Measurements from ENCODE around the gene TTC12. TPM values are rescaled to one million over a fixed set of nuclear protein-coding genes. Genes with fewer than 3 reads are reported as not detected.

The TTC12 gene
- total and polyA plus RNA-seq, 8 donors, result 3.7 to 58.9 (median 11.1) TPM

DNA sequence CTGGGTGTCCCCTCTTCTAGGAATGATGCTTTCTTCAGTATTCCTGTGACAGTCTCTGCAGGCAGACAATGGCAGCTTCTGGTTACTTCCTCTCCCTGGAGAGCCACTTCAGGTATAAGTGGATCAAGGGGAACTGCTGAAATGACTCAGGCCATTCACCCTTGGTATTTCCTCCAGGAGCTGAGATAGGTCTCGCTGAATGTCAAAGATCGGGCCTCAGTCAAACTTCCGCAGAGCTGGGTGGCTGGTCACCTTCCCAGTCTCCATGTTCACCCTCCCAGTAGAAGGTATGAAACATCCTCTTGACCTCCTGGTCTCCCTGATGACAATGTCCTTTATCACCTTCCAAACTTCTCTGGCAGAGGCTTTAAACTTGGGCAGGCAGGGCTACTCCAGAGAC is 71.4 kb downstream of the TTC12 start:
- Histone ChIP-seq H3K27me3 (peaks cover 0 to 33% (median 22%) of the 10 kb centered on the region in 3 donors), H3K36me3 (no peaks in the 10 kb centered on the region), H3K9me3 (no peaks in the 10 kb centered on the region), H3K4me3 (no peak overlapping the region), H3K27ac (no peak overlapping the region), H3K4me1 (peaks cover 0 to 7% (median 7%) of the 10 kb centered on the region in 4 donors)
- intact Hi-C loops (cut with DNase I; ENCODE audit: low total_unique reads), result no loop called here
- 92 to 100% (median 96%) methylated on average over 3 of the region's 3 CpGs for WGBS, 5 donors
- TF ChIP-seq POLR2AphosphoS5 (IDR thresholded peaks at IDR 0.05), result no peak
- TF ChIP-seq EP300 (IDR thresholded peaks at IDR 0.05), result no peak
- TF ChIP-seq POLR2A (IDR thresholded peaks at IDR 0.05), result no peak
- TF ChIP-seq, protein P1, sequence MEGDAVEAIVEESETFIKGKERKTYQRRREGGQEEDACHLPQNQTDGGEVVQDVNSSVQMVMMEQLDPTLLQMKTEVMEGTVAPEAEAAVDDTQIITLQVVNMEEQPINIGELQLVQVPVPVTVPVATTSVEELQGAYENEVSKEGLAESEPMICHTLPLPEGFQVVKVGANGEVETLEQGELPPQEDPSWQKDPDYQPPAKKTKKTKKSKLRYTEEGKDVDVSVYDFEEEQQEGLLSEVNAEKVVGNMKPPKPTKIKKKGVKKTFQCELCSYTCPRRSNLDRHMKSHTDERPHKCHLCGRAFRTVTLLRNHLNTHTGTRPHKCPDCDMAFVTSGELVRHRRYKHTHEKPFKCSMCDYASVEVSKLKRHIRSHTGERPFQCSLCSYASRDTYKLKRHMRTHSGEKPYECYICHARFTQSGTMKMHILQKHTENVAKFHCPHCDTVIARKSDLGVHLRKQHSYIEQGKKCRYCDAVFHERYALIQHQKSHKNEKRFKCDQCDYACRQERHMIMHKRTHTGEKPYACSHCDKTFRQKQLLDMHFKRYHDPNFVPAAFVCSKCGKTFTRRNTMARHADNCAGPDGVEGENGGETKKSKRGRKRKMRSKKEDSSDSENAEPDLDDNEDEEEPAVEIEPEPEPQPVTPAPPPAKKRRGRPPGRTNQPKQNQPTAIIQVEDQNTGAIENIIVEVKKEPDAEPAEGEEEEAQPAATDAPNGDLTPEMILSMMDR (IDR thresholded peaks at IDR 0.05), result no peak
- DNase-seq, result no peak

DNA sequence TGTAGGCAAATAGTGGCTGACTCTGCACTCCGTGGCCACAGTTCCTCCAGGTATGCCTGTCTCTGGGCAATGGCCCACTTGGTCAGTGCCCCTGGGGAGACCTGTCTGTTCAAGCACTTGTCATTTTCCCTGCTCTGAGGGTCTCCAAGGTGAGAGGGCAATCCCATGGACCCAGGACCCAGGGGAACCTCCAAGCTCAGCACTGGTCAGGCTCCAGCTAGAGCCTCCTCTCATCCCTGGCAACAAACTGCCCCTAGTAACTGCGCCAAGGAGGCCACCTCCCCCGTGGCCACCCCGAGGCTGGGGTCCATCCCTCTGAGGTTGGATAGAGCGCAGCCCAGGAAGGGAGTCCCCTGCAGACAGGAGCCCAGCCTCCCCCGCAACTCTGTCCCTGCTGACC is 72.5 kb downstream of the TTC12 start:
- intact Hi-C loops (cut with DNase I; ENCODE audit: low total_unique reads), result no loop called here
- DNase-seq, result no peak
- peaks cover 0 to 7% (median 7%) of the 10 kb centered on the region in 4 donors for H3K4me1 ChIP-seq
- H3K36me3 ChIP-seq, result no peaks in the 10 kb centered on the region
- no peaks in the 10 kb centered on the region for H3K9me3 ChIP-seq
- 66 to 79% (median 77%) methylated on average over 6 of the region's 6 CpGs for WGBS, 5 donors
- H3K27me3 ChIP-seq, result peaks cover 0 to 43% (median 22%) of the 10 kb centered on the region in 3 donors
- H3K27ac ChIP-seq, result no peak overlapping the region
- H3K4me3 ChIP-seq, result no peak overlapping the region
- no peak for TF ChIP-seq POLR2A (IDR thresholded peaks at IDR 0.05)
- TF ChIP-seq, protein P1 (IDR thresholded peaks at IDR 0.05), result no peak
- no peak for TF ChIP-seq POLR2AphosphoS5 (IDR thresholded peaks at IDR 0.05)
- TF ChIP-seq EP300 (IDR thresholded peaks at IDR 0.05), result no peak

- Histone ChIP-seq H3K27ac (no peak within 1 kb of the TSS), H3K36me3 (no peaks in the 10 kb centered on the region), H3K4me1 (peaks cover 0 to 7% (median 7%) of the 10 kb centered on the region in 4 donors), H3K4me3 (peak within 1 kb of the TSS in 2 of 4 donors; percentile 8 to 13), H3K9me3 (no peaks in the 10 kb centered on the region), H3K27me3 (peaks cover 0 to 44% (median 22%) of the 10 kb centered on the region in 3 donors)
- DNase-seq, result peak in 1 of 2 donors; percentile 70
- intact Hi-C loops (cut with DNase I; ENCODE audit: low total_unique reads), result no loop called here
- WGBS, 5 donors, result 7 to 21% (median 16%) methylated on average over 18 to 46 of the region's 46 CpGs
- TF ChIP-seq, protein P1 (IDR thresholded peaks at IDR 0.05), result peak in 2 of 7 experiments; percentile 4 to 37
- no peak for TF ChIP-seq POLR2A (IDR thresholded peaks at IDR 0.05)
These were observed 73.3 kb downstream of the TTC12 start, which contains the start of gene ANKK1 for GRCh38 chr11:113387605-113388211. ANKK1 (plus strand) TSS chr11:113387779; CDS start chr11:113387885, 106 bp downstream.

DNA sequence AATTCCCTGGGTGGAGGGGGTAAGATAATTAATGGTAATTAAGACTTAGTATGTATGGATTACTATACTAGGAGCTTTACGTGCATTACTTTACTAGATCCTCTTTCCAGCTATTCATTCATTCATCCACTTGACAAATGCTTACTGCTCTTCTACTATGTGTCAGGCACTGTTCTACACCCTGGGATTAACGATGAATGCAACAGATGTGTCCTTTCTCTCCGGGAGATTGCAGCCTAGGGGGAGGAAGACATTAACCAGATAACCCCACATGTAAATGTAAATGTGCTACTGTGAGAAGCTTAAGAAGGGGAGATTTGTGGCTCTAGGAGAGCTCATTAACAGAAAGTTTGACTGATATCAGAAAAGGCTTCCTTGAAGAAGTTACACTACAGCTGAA is 74.9 kb downstream of the TTC12 start:
- 35 to 51% (median 44%) methylated on average over 3 of the region's 3 CpGs for WGBS, 5 donors
- Histone ChIP-seq H3K27ac (no peak overlapping the region), H3K36me3 (no peaks in the 10 kb centered on the region), H3K9me3 (no peaks in the 10 kb centered on the region), H3K27me3 (peaks cover 0 to 44% (median 22%) of the 10 kb centered on the region in 3 donors), H3K4me3 (no peak overlapping the region), H3K4me1 (peaks cover 0 to 7% (median 7%) of the 10 kb centered on the region in 4 donors)
- no peak for DNase-seq
- intact Hi-C loops (cut with DNase I; ENCODE audit: low total_unique reads), result no loop called here
- TF ChIP-seq POLR2A (IDR thresholded peaks at IDR 0.05), result no peak
- TF ChIP-seq, protein P1 (IDR thresholded peaks at IDR 0.05), result no peak
- TF ChIP-seq EP300 (IDR thresholded peaks at IDR 0.05), result no peak
- no peak for TF ChIP-seq POLR2AphosphoS5 (IDR thresholded peaks at IDR 0.05)
